Activated B cell treated with CpG ODN at 0.5 μM for 24 hours (primary cell): ENCODE measurements around the gene NDFIP1. TPM values are rescaled to one million over a fixed set of nuclear protein-coding genes. Genes with fewer than 3 reads are reported as not detected.
"Not testable (repeated sequence)": the region's sequence is repeated elsewhere in the genome, so short reads cannot be mapped to it uniquely, and the experiment has no call there.

Experiments
- ATAC-seq: fragments of 200-7000 bp; cut with Tn5 transposase; one replicate; pipeline ENCODE4 v1.10.0; 2021; ENCODE audit warnings: low read depth, mild to moderate bottlenecking, moderate library complexity
- CTCF ChIA-PET: fragments of 350-600 bp; sonication (Branson Sonifier 250); formaldehyde crosslinking; loops from one replicate; lab custom pipeline; 2021; ENCODE audit warnings: antibody characterized with exemption; lab: Charles Lee
- POLR2A ChIA-PET: fragments of 350-600 bp; sonication (Branson Sonifier 250); formaldehyde crosslinking; loops from one replicate; lab custom pipeline; 2021; ENCODE audit warnings: antibody characterized with exemption; lab: Charles Lee
- DNase-seq: peaks from one replicate; pipeline ENCODE4 v3.0.0; 2022
- H3K27ac Mint-ChIP-seq: one replicate; pipeline ENCODE4 v1.8.0; 2020; ENCODE audit warnings: mixed read lengths
- H3K27me3 Mint-ChIP-seq: one replicate; pipeline ENCODE4 v1.8.0; 2021; ENCODE audit warnings: mixed read lengths
- H3K36me3 Mint-ChIP-seq: one replicate; pipeline ENCODE4 v1.8.0; 2021; ENCODE audit warnings: low read depth, mixed read lengths
- H3K4me1 Mint-ChIP-seq: one replicate; pipeline ENCODE4 v1.8.0; 2021; ENCODE audit warnings: mixed read lengths
- H3K4me3 Mint-ChIP-seq: one replicate; pipeline ENCODE4 v1.8.0; 2020; ENCODE audit warnings: mild to moderate bottlenecking, mixed read lengths
- H3K9me3 Mint-ChIP-seq: one replicate; pipeline ENCODE4 v1.8.0; 2020; ENCODE audit warnings: mixed read lengths
- CTCF ChIP-seq: fragments of 200-600 bp; IDR thresholded peaks from one replicate; pipeline ENCODE4 v1.8.0; 2022; ENCODE audit warnings: antibody characterized with exemption, mild to moderate bottlenecking
- intact Hi-C: fragments of 100-400 bp; cut with micrococcal nuclease; formaldehyde crosslinking; loops from one replicate; pipeline ENCODE4 v1.15.1; 2024
- total RNA-seq: library from RNA; stranded (reverse); gene quantifications from 2 replicates; pipeline ENCODE4 v1.2.3, GENCODE V29; 2022

Gene NDFIP1
- total RNA-seq, 1 donor from 2014 or later = 24.2 TPM

GRCh38 chr5:142152384-142152732 is 43.8 kb downstream of the NDFIP1 start:
- no peak overlapping the region for H3K27ac Mint-ChIP-seq
- H3K9me3 Mint-ChIP-seq = no peaks in the 10 kb centered on the region
- intact Hi-C loops = loop anchor here (1.0 to 5.0 kb wide), 7 partner anchors 170 to 736 kb away; no protein-coding TSS in a partner anchor
- no peak overlapping the region for H3K4me3 Mint-ChIP-seq
- peaks cover 33% of the 10 kb centered on the region for H3K36me3 Mint-ChIP-seq
- no peak for DNase-seq
- no peaks in the 10 kb centered on the region for H3K4me1 Mint-ChIP-seq
- TF ChIP-seq CTCF = no peak
- H3K27me3 Mint-ChIP-seq = no peaks in the 10 kb centered on the region
- ChIA-PET CTCF (interaction anchor here (0.7 to 4.1 kb wide), 12 partner anchors 9 to 597 kb away, joined by 3 to 27 read pairs (median 3); no protein-coding TSS in a partner anchor), POLR2A (no interaction called here)
- no peak for ATAC-seq

GRCh38 chr5:142153674-142154448 is 45.3 kb downstream of the NDFIP1 start:
- TF ChIP-seq CTCF = no peak
- Mint-ChIP-seq H3K4me3 (no peak overlapping the region), H3K36me3 (peaks cover 23% of the 10 kb centered on the region), H3K27me3 (no peaks in the 10 kb centered on the region), H3K9me3 (no peaks in the 10 kb centered on the region), H3K4me1 (no peaks in the 10 kb centered on the region), H3K27ac (no peak overlapping the region)
- intact Hi-C loops = loop anchor here (2.0 to 5.0 kb wide), 2 partner anchors 168 to 735 kb away; no protein-coding TSS in a partner anchor
- ATAC-seq = no peak
- no peak for DNase-seq
- ChIA-PET POLR2A (no interaction called here), CTCF (interaction anchor here (1.0 to 4.1 kb wide), 4 partner anchors 393 to 594 kb away, joined by 3 to 27 read pairs (median 4); no protein-coding TSS in a partner anchor)

- H3K9me3 Mint-ChIP-seq, H3K27me3 Mint-ChIP-seq, H3K4me3 Mint-ChIP-seq, DNase-seq, ATAC-seq, H3K4me1 Mint-ChIP-seq, H3K27ac Mint-ChIP-seq, POLR2A ChIA-PET: not testable (repeated sequence)
- CTCF ChIA-PET = interaction anchor here (1.0 to 4.1 kb wide), 3 partner anchors 392 to 594 kb away, joined by 3 to 27 read pairs (median 4); no protein-coding TSS in a partner anchor
- peaks cover 21% of the 10 kb centered on the region for H3K36me3 Mint-ChIP-seq
- intact Hi-C loops = loop anchor here (5.0 kb wide), 1 partner anchor 168 kb away; no protein-coding TSS in a partner anchor
Measured at GRCh38 chr5:142154449-142154841, 45.9 kb downstream of the NDFIP1 start.

GRCh38 chr5:142156839-142157463 is 48.4 kb downstream of the NDFIP1 start:
- H3K9me3 Mint-ChIP-seq = no peaks in the 10 kb centered on the region

GRCh38 chr5:142159354-142159753 is 50.8 kb downstream of the NDFIP1 start:
- H3K27ac Mint-ChIP-seq = no peak overlapping the region
- no peaks in the 10 kb centered on the region for H3K9me3 Mint-ChIP-seq
- DNase-seq (no peak), ATAC-seq (no peak)
- no peaks in the 10 kb centered on the region for H3K27me3 Mint-ChIP-seq
- CTCF ChIA-PET = no interaction called here
- H3K36me3 Mint-ChIP-seq = peaks cover 3% of the 10 kb centered on the region
- no peak overlapping the region for H3K4me3 Mint-ChIP-seq
- no peaks in the 10 kb centered on the region for H3K4me1 Mint-ChIP-seq
- TF ChIP-seq CTCF = no peak
- intact Hi-C loops = no loop called here
- POLR2A ChIA-PET = no interaction called here

More at GRCh38 chr5:142156839-142157463, 48.4 kb downstream of the NDFIP1 start:
- intact Hi-C loops = no loop called here
- DNase-seq (no peak), ATAC-seq (no peak)
- no peak overlapping the region for H3K4me3 Mint-ChIP-seq
- no peaks in the 10 kb centered on the region for H3K27me3 Mint-ChIP-seq
- no peak overlapping the region for H3K27ac Mint-ChIP-seq
- ChIA-PET POLR2A (no interaction called here), CTCF (no interaction called here)
- no peaks in the 10 kb centered on the region for H3K4me1 Mint-ChIP-seq
- H3K36me3 Mint-ChIP-seq = peaks cover 12% of the 10 kb centered on the region
- TF ChIP-seq CTCF = no peak
